ENCODE measurements around the gene EPN2.

EPN2 gene

DNA sequence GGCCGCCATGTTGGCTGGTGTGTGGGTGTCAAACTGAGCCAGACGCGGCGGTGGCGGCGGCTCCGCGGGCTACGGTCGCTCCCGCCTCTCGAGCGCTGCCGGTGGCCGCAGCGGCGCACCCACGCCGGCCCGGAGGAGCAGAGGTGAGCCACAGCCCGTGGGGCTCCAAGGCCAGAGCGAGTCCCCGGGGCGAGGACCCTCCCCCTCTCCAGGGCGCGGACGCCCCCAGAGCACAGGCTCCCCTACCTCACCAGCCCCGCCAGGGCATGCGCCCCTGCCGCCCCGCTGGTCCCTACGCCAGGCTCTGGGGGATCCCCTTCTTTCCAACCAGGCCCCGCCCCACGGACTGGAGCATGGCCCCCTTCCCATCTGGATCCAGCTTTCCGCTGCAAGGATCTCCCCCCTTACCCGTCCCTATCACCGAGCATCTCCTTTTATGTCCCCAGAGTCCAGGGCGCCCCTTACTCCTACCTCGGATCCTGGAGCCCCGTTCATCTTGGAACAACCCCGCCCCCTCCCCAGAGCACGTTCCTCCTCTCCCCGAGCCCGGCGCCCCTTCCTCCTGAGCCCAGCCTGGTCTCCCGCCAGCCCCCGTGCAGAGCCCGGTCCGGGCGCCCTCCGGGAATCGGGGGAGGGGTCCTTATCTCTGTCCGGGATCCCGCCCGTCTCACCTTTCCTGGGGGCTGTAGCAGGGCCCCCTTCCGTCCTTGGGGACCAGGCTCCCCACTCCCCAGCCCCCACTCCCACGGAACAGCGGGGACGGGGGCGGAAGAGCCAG lies 412 bp downstream of the EPN2 start:
- FAIRE-seq: no peak
- DNase-seq (ENCODE audit: insufficient read length, low spot score): peak; percentile 46

DNA sequence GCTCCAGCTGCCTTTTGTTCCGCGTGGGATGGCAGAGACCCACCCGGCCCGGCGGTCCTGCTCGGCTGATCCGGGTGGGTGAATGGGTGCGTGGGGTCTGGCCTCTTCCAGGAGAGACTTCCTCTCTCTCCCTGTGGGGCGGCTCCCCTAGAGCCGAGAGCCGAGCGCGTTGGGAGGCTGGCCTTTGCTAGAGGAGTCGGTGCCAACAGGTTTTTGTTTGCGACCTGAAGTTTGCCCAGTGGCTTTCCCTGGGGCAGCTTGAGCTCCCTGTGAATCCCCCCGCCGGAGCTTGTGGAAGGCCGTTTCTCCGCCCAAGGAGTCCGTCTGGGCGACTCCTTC lies 970 bp downstream of the EPN2 start:
- DNase-seq (ENCODE audit: insufficient read length, low spot score) (no peak), FAIRE-seq (no peak)

DNA sequence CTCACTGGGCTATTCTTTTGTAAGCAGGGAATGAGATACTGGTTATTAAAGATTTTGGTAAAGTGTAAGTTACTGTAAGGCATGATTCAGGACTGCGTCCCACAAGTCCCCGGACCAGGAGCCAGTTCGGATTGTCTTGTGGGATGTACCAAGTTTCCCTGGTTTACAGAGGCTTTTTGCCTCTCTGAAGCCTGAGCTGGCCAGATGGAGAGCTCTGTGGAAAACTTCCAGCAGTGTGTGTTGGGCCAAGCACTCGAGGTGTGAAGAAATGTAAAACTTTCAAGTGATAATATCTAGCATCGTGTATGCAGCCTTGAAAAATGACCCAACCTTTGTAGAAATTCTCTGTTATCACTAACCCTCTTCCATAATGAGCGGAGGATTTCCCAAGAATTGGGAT lies 2.4 kb downstream of the EPN2 start:
- FAIRE-seq: no peak
- no peak for DNase-seq (ENCODE audit: insufficient read length, low spot score)

DNA sequence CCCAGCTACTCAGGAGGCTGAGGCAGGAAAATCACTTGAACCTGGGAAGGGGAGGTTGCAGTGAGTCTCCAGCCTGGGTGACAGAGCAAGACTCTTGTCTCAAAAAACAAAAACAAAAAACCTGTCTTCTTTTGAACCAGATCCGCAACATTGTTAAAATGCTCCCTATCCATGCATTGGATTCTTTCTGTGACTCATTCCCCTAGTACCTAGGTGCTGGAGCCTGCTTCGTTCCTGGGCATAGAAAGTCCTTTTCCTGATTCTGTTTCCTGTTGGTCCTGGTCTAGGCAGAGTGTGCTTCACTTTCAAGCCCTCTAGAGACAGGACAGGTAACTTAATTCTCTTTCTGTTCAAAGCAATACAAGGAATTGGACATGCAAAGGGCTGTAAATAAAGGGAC lies 5.2 kb downstream of the EPN2 start:
- DNase-seq (ENCODE audit: insufficient read length, low spot score): no peak
- FAIRE-seq: no peak

- FAIRE-seq: no peak
- no peak for DNase-seq (ENCODE audit: insufficient read length, low spot score)
Observed at GRCh38 chr17:19242926-19243325, 5.8 kb downstream of the EPN2 start.

GRCh38 chr17:19243838-19244237 lies 6.7 kb downstream of the EPN2 start:
- DNase-seq (ENCODE audit: insufficient read length, low spot score) (no peak), FAIRE-seq (no peak)

DNA sequence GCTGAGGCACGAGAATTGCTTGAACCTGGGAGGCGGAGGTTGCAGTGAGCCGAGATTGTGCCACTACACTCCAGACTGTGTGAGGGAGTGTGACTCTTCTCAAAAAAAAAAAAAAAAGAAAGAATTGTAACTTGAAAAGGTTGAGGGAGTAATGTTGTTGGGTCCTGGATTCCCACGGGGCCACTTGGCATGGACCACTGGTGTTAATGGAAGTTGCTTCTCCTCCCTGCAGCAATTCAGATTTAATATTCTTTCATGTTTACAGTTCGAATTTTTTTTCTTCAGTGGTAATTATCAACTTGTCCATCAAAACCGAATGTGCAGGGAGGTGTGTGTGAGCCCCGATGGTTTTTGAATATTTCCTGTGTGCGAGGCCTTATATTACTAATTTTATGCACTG lies 7.2 kb downstream of the EPN2 start:
- DNase-seq (ENCODE audit: insufficient read length, low spot score) (no peak), FAIRE-seq (no peak)

DNA sequence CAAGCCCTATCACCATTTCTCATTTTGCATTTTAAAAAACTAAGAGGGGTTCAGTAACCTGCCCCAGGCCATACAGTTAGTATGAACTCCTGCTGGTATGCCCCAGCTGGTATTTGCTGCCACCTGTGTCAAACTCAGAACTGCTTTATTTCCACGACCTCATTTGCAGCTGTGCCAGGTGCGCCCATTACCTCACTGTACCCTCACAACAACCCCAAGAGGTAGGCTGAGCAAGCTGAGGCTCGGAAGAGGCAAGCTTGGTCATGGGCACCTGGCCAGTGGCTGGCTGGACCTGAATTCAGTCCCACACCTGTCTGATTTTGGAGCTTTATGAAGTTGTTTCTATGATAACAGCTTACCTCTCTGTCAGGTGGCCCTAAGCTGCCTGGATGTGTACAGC lies 7.6 kb downstream of the EPN2 start:
- no peak for FAIRE-seq
- DNase-seq (ENCODE audit: insufficient read length, low spot score): no peak

GRCh38 chr17:19247473-19247872 lies 10.3 kb downstream of the EPN2 start:
- no peak for FAIRE-seq

GRCh38 chr17:19248151-19248927 lies 11.2 kb downstream of the EPN2 start:
- DNase-seq (ENCODE audit: insufficient read length, low spot score) (no peak), FAIRE-seq (no peak)

More at GRCh38 chr17:19247473-19247872, 10.3 kb downstream of the EPN2 start:
- DNase-seq (ENCODE audit: insufficient read length, low spot score): no peak

DNA sequence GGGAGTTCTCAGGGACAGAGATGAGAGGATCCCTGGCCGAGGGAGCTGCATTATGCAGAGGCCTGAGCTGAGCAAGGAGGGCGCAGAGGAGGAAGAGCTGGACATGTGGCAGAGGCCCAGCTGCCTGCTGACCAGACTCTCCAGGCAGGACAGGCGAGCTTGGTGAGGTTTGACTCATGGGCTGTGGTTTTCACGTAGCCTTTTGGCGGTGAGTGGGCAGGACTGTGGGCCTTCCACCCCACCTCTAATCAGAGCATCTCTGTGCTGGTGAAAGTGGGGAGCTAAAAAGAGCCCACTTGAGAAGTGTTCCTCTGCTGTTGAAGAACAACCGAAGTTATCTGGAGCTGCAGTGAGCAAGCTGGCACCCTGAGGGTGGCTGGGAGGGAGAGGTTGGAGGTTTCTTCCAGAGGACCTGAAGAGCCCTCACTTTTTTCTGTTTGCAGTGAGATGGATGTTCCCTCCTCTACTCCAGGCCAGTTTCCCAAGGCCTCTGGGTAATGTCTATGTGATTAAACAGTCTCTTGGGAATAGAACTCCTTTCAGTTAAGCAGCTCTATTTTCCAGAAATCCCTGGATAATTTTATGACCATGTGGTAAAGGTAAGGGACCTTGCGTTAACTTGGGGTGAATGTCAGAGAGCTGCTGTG lies 11.9 kb downstream of the EPN2 start:
- no peak for FAIRE-seq

DNA sequence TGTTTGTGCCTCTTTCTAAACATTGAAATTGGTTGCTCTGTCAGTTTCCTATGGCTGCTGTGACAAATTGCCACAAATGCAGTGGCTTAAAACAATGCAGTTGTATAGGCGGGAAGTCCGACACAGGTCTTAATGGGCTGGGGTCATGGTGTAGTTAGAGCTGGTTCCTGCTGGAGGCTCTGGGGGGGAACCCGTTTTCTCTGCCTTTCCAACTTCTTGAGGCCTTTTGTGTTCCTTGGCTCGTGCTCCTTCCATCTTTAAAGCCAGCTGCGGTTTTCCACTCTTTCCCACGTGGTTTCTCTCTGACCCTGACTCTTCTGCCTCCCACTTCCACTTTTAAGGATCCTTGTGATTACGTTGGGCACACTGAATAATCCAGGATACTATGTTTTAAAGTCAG lies 12.5 kb downstream of the EPN2 start:
- DNase-seq (ENCODE audit: insufficient read length, low spot score): no peak

More for the DNA sequence above, 11.9 kb downstream of the EPN2 start:
- DNase-seq (ENCODE audit: insufficient read length, low spot score): no peak

DNA sequence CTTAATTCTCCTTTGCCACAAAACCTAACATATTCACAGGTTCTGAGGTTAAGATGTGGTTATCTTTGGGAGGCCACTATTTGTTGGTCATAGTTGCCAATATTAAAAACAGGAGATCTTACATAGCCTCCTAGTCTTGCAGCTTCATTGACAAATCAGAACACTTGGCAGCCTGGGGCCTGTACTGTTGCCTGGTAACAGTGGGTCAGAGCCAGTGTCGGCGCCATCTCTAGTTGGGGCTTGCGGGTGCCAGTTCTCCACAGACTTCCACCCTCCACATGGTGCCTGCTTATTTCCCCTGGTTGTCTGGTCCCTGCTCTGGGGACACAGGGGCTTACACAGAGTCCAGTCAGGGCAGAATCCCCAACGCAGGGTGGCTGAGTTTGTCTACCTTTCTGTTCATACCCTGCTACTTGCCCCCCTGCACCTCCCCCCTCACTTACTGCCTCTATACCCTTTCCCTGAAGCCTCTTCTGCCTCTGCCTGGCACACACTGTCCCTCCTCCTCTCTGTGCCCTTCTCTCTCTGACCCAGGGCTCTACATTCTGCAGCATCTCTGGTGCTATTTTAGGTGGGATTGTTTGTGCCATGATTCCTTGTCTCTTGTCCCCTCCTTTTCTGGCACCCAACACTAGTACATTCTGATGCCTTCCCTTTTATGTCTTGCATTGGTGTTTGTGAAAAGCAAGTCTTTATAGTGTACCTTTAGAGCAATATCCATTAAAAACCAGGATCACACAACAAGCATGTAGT lies 13.4 kb downstream of the EPN2 start:
- DNase-seq (ENCODE audit: insufficient read length, low spot score) (no peak), FAIRE-seq (no peak)

More for the DNA sequence above, 12.5 kb downstream of the EPN2 start:
- FAIRE-seq: no peak

DNA sequence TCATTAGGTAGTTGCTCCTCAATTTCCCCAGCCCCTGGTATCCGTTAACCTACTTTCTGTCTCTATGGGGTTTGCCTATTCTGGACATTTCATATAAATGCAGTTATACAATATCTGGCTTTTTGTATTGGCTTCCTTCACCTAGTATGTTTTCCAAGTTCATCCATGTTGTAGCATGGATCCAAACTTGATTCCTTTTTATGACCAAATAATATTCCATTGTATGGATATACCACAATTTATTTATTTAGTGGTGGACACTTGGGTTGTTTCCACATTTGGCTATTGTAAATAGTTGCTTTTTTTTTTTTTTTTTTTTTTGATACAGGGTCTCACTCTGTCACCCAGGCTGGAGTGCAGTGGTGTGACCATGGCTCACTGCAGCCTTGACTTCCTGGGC lies 15.9 kb downstream of the EPN2 start:
- DNase-seq (ENCODE audit: insufficient read length, low spot score) (no peak), FAIRE-seq (no peak)

GRCh38 chr17:19254651-19255050 lies 17.5 kb downstream of the EPN2 start:
- FAIRE-seq: no peak
- no peak for DNase-seq (ENCODE audit: insufficient read length, low spot score)

GRCh38 chr17:19255279-19255678 lies 18.1 kb downstream of the EPN2 start:
- DNase-seq (ENCODE audit: insufficient read length, low spot score) (no peak), FAIRE-seq (no peak)

DNA sequence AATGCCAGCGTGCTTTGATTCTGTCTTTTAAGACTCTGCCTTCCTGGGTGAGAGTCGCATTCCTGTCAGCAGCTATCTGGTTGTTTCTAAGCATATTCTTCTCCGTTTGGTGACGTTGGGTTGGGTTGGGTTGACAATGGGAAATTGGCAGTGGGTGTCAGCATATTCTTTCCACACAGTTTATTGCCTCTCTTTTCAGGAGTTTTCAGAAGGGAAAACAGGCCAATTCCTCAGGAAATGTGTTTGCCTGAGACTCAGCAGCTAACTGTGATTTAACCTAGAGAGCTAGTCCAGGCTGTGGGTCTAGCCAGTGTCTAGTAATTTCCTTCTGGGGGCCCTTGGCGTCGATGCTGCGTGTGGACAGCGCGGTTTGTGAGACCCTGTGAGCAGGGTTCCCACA lies 21.2 kb downstream of the EPN2 start:
- DNase-seq (ENCODE audit: insufficient read length, low spot score) (no peak), FAIRE-seq (no peak)

DNA sequence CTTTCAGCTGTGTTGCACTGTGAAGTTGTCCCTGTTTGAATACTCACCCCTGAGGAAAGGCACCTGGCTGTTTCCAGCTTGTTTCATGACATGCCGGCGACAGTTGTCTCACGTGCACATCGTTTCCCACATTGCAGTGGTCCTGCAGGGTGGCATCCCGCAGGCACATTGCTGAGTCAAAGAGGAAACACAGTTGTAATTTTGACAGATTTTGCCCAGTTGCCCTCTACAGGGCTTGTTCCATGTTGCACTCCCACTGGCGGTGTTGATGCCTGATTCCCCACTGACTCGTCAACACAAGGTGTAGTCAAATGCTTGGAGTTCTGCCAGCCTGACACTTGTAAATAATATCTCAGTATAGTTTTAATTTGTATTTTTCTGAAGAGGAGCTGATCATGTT lies 23.8 kb downstream of the EPN2 start:
- DNase-seq (ENCODE audit: insufficient read length, low spot score) (no peak), FAIRE-seq (no peak)

- FAIRE-seq: no peak
- no peak for DNase-seq (ENCODE audit: insufficient read length, low spot score)
Observed at GRCh38 chr17:19261426-19261825, 24.3 kb downstream of the EPN2 start.

- no peak for DNase-seq (ENCODE audit: insufficient read length, low spot score)
Observed at GRCh38 chr17:19262650-19263631, 25.8 kb downstream of the EPN2 start.

More at GRCh38 chr17:19262650-19263631, 25.8 kb downstream of the EPN2 start:
- FAIRE-seq: no peak

Measured in GM19239 (cell line).